NCI-H2196 (cell line): ENCODE results near the gene CADM1.

Experiments used
- DNase-seq: peaks from one replicate; lab custom pipeline; 2025; ENCODE audit not compliant: unreplicated experiment; lab: John Stamatoyannopoulos, UW

The CADM1 gene

DNA sequence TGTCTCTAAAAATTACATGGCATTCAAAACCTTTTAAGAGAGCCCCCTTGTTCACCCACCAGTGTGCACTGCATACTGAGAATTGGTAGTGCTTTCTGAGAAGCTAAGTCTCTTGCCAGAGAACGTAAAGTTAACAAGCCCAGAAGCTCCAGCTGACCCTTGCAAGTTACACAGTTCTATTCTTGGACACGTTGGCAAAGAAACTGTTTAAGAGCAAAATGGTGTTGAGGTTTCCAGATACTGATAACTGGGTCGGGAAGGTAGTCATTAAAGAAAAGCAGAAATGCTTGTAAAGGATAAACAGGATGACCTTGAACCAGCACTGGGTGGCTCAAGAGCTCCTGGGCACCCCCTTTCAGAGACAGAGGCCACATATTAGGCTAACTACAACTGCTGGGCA lies 284.8 kb downstream of the CADM1 start:
- no peak for DNase-seq

DNA sequence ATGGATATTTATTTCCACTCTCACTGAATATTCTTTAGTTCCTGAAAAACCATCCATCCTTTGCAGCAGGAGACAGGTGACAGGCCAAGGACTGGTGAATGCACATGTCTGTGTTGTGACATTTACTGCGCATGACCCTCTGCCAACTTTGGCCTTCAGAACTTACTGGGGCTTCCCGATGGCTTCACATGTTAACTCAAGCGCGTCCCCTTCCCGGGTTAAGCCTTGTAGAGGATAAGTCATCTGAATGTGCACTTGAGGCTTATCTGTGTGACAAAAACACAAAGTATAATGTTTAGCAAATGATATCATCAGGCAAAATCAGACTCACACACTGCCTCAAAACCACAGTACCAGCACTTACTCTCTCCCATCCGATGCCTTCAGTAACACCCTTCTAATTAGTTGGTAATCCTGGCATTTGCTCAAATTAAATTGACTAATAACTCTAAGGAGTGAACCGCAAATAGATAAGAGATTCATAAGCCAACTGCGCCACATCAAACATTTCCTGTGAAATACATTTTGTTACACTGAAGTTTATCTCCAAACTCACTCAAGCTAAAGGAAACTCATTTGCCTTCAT lies 286.4 kb downstream of the CADM1 start:
- no peak for DNase-seq

DNA sequence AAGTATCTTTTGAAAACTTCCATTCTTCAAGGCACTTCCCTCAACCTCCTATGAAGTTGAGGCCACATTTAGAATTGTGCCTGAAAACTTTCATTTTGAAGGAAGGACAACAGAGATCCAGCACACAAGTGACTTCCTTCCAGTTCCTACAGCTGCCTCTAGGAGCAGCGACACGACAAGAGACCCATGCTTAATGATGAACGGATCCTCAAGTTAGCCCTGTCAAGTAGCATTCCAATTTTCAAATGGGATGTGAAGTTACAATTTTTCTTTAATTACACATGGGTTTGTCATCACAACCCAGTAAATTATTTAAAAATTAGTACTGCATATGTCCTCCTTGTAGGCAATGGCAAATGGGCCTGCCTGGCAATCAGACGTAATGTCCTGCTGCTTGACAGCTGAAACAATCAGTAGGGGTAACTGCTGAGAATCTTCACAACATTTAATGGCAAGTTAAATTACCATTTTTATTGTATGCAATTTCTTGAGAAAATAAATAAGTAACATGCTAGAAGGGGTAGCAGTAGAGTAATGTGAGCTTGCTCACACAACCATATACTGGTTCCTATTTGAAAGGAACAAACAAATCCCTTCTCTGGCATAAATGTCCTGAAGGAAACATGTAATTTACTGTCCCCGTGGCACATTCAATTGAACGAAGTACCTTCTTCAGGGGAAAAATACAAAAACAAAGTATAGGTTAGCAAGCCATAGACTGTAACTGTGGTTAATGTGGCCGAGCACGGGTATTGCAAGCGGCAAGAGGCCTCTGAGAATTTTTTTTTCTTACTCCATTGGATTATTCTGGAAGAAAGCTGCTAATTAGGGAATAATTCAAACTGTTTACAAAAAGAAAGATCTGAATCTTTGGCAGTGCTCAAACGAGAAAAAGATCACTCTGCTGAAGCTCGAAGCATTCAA lies 288.3 kb downstream of the CADM1 start:
- DNase-seq = no peak

DNA sequence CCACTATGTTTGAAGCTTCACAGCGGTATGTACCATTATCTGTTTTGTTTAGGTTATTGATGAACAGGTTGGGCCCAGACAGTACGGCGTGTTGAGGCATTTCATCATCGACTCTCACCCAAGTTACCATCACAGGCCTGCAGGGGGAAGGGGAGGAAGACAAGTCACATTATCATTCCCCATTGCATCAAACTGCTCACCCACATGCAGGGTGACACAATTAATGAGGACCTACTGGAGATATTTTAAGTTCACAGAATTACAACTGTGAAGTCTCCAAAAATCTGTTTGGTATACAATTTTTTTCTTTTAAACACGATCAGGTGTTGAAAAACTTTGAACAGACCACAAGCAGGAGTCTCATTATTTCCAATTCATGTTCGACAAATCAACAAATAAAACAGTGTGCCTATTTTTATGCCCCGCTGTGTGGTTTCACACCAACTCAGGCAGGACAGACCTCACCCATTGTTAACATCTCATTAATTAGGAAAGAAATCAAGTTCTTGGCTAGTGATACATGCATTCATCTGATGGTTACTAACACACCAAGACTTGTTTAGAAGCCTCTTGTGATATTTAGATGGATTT lies 289.5 kb downstream of the CADM1 start:
- no peak for DNase-seq

DNA sequence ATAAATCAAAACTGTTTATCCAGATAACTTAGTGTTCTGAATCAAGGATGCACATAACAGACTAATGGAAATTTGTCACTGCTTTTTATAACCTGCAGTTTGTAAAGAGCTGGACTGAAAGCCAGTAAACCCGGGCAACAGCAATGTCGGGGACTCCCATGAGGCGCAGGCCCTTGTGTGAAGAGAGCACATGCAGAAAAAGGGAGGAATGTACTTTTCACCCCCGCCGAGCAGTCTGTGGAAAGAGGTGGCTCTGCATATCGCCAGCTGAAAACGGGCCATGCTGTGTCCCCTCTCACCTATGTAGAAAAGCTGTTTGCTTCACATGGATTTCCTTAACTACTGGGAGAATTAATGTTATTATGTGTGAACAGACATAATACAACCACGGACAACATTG lies 291.2 kb downstream of the CADM1 start:
- DNase-seq = no peak

DNA sequence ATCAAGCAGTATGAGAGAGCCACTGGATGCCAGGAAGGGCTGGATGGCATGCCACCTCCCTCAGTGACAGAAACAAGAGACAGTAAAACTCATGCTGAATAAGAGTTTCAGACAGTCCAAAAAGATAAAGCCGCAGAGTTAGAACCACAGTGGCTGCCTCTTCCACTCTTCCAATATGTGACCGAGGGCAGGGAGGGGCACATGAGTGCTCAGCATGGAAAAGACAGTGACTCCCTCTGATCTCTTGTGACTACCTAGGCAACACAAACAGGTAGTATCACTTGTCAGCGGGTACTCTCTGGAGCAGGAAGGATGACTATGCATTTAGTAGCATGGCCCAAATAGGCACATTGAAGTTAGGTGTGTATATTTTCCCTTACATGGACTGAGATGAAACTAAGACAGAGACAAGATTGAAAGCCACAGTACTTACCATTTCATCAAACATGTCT lies 295.4 kb downstream of the CADM1 start:
- DNase-seq = no peak

DNA sequence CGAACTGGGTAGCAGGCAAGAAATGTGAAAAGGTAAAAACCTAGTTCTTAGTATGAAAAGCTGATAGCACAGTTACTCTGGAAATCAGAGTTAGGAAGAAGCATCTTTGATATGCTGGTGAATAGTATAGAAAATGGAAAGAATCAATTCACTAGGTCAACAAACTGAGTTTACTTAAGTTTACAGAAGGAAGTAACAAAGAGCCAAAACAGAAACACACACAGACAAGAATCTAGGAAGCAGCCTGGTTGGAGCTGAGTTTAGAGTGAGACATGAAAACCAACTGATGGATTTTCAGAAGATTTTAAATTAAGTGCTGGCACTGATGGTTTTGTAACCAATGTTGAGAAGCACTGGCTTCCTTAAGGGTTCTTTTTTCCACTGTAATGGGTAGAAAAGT lies 296.3 kb downstream of the CADM1 start:
- no peak for DNase-seq

DNA sequence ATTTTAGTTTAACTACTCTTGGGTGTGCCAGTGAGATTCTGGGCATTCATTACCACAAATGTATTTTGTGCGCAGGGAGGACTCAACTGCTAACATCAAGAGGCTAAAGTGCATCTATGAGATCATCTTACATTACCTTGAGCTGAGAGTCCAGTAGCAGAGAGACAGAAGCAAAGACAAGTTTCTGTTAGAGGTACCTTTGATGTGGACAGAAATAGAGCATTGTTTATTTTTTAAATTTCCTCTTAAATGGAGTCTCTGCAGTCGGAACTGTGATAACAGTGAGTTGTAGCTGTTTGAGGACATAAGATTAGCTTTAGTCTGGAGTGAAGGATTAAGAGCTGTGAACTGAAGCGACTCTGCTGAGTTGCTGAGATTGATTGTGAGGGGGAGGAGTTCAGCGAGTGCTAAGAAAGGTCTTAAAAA lies 297.0 kb downstream of the CADM1 start:
- DNase-seq = no peak

DNA sequence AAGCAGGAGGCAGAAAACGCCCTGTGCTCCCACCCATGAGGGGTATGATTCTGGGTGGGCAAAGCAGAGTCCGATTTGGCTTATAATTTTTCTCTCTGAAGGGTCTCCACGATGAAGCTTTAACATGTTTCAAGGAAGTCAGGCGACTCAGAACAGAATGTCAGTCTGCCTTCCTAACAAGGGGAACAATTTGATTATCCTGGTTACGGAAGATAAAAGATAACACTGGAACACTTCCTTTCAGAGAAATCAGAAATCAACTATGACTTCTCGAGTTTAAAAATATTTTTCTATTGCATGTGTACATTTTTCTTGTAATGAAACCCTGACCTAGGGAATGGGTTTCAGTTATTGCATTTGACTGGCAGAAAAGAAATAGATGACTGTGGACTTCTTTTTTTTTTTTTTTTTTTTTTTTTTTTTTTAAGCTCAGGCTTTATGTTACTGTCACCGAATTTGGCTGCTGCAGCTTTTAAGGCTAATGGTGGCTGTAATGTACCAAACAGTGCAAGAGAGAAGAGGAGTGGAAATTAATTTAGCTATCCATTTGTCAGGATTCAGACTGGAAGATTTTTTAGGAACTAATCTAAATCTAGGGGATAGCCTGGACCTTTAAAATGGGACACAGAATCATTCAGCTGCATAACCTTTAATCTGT lies 297.7 kb downstream of the CADM1 start:
- no peak for DNase-seq

DNA sequence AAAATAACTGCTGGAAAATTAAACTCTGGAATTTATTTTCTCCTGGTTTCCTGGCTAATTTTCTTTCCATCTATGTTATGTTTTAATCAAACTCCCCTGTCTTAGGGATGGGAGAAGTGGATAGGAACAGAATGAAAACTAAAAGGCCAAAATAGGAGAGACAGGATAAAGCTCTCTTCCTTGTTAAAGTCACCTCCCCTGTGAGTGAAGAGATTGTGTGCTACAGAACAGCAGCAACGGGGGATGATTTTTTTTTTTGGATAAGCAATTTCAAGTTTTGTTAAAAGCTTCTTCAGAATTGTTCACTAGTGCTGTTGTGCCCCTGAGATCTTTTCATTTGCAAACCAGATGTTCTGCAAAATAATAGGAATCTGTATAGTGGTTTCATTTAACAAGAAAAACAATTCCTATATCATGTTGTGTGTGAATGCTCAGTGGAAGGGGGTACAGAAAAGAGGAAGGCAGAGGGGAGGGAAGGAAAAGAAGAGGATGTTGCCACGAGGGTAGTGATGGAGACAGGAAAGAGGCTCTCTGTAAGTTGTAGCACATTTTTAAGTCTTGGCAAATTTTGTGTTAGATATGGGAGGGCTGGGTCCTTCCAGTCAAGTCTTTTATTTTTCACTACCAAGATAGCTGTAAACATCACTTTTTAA lies 301.2 kb downstream of the CADM1 start:
- DNase-seq = no peak

DNA sequence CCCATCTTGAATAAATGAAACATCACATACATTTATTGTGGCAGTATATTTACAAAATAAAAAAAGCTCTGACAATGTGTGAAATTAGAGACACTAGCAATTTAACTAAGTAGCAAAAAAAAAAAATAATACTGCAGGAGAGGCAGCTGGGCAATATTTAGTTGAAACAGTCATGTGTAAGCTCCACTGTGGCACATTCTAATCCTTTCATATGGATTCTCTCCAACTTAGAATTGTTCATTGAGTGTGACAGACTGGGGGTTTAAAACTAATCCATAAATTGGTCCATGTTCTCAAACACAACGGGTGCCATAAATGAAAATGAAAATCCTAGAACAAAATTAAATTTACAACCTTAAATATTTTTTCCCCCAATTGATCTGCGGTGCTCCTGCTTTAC lies 302.1 kb downstream of the CADM1 start:
- DNase-seq = no peak

DNA sequence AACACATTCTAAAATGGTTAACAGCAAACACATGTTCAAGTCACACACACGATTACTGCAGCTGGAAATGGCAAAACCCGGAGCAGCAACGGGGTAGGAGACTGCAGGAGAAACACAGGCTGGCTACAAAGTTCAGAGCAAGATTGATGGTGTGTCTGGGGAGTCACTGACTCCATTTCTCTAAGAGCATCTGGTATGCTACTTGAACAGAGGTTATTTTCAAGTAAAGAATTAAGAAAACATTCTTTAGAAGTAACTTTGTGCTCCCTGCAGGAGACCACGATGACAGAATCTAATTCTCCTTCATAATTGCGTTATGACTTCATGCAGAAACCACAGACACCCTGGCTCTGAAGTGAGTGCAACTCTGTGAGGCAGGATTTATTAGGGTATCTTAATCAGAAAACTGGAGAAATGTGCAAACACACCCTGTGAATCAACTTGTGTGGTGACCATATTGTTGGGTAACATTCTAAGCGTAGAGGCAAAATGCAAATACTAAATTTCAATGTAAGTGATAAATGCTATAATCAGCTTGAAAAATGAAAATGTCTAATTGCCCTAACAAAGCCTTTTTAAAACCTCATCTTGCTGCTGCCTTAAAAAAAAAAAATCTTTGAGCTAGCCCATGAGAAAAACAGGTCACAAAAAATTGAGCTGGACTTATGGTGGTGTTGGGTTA lies 303.0 kb downstream of the CADM1 start:
- DNase-seq = no peak

DNA sequence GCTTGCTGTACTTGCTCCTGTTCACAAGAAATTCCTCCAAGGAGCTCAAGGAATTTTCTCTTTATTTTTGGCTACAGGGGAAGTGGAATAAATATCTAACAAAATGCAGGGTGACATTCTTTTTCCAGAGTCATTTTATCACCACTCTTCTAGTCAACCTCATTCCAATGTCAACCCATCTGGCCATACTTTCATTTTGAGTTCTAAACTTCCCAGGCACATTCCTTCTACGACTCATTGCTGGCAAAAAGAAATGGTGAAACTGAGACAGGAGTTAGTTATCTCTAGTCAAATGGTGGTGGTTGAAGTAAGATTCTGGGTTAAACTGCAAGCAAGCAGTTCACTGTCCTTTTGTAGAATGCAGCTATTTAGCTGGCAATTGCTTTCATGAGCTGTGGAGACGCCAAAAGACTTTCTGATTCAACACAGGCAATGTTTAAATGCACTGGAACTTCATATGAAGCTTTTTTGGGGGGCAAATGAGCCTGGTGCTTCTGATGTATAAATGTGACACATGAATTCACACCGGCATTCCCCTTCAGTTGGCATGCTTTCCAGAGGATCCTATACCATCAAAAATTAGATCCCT lies 304.6 kb downstream of the CADM1 start:
- DNase-seq = no peak

DNA sequence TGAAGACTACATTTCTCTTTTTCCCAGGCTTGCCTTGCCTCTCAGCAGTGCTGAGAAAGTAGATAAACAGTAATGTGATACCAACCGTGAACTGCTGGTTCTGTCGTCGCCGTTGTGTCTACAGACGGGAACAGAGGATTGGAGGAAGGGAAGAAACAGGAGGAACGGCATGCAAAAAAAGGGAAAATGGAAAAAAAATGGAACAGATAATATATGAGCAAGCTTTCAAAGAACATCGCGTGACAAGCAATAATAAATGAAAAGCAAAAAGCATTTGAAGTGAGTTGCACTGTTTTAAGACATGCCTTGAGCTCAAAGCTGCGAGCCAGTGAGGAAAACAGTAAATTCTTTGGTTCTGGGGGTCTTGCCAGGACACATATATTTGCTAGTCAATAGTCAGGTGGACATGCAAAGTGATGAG lies 305.9 kb downstream of the CADM1 start:
- no peak for DNase-seq

DNA sequence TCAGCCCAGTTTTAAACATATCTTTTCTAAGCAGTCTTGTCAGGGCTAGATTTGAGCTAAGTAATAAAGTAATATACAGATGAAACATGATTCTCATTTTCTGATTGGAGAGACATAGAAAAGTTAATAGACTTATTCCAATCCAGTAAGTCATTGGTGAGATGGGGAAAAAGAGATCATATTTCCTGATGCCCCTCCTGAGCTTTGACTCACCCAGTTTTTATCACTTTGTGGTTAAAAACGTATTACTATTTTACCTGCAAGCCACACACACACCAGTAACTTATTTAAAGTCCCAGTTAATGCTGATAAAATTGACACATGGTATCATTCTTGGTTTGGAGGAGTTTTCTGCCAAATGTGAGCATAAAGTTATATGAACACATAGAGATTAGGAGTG lies 306.8 kb downstream of the CADM1 start:
- DNase-seq = no peak

DNA sequence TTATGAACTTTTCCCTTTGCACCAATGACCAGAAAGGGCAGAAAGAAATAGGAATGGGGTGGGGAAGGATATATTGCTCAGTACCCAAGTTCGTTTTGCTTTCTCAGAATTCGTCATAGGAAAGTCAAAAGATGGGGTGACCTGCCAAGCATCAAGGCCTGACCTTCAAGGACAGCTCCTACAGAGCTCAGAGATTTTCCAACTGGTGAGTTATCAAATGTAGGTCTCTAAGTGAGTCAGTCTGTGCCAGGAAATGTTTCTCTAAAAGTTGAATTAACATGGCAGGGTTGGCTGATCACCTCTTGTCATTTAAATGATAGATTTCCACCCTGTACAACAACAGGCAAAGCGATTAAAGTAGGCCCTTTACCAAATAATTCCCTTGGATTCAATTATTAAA lies 307.2 kb downstream of the CADM1 start:
- no peak for DNase-seq

DNA sequence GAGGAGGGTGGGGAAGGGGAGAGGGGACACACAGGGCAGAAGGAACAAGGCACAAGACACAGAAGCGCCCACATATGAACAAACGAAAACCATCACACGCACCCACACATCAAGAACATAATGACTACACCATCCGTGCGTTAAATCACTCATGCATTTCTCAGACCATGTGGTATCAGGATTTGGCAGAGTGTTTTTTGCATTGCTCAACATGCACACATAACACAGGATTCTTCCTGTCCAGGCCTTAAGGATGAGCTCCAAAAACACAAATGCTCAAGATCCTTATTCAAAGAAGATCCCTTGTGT lies 309.5 kb downstream of the CADM1 start:
- DNase-seq = no peak

DNA sequence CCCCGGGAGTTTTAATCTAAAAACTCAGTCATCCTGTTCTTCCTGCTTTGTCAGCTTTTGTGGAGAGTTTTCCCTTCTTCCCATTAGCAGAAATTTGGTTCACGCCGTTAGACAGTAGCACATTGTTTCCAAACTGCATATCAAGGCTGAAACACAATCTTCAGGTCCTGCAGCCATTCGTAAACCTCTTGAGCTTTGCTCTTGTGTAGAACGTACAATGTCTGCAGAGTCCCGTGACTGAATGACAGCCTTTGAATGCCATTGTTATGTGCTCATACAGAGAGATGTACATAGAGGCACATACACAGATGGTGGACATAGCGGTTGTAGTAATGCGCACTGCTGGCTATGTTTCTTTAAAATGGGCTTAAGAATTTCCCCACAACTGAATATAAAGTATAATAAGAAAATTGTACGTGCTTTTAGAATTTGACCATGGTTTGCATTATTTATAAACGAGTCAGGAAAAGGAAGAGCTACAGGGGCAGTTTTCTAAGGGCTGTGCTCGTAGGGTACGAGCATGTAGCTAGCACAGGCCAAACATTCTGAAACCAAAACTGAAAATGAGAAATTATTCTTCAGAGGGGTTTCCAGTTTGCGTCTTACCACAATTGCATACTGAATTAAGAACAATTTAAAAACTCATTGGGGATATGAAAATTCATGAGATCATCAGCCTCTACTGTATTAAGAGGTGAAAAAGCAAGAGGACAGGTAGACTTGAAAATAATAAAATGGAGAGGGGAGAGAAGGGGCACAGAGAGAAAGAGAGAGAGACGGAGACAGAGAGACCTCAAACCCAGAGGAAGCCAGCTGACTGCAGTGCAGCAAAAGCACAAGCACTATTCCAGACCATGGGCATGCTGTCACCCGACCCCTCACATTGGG lies 310.1 kb downstream of the CADM1 start:
- DNase-seq = no peak

DNA sequence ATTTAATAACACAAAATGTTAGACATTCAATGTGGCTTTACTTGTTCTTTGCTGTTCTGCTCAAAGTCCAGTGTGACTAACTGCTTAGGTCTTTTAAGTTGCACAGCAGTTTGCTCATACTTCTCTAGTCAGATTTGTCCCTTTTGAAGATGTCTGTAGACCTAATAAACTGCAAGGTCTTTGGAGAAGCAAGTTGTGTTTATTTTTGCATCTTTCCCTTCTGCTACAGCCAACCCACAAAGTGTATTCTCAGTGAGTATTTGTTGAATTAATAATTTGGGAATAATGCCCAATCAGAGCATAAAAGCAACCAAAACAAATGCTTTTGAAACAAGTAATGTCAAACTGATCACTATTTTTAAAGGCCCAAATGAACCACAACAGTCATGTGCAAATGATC lies 312.5 kb downstream of the CADM1 start:
- no peak for DNase-seq
